Heart right ventricle (tissue), 16 donors: Measurements from ENCODE around the gene CDIPT. TPM values are rescaled to one million over a fixed set of nuclear protein-coding genes. Genes with fewer than 3 reads are reported as not detected.
A peak's percentile ranks its signal among the peaks of the same experiment; 100 is the strongest.

Experiments used
- ATAC-seq, 8 donors: fragments of 200-7000 bp; cut with Tn5 transposase; one replicate each; pipeline ENCODE4 v1.9.1; 2020; ENCODE audit warnings: mild to moderate bottlenecking in 8 of 8, moderate library complexity in 8 of 8, moderate number of reproducible peaks in 1 of 8
- DNase-seq, 2 donors: peaks; one replicate each; pipeline ENCODE4 v3.0.0-alpha.2; 2020
- H3K27ac ChIP-seq, 10 donors: fragments of 200-600 bp; sonication (generic) in 2 of 10; one replicate each; pipeline versions ENCODE4 v1.5.0 to v1.8.0; 2020 to 2022; ENCODE audit warnings: mild to moderate bottlenecking in 3 of 10
- H3K27me3 ChIP-seq, 7 donors: fragments of 200-600 bp; one replicate each; pipeline ENCODE4 v1.8.0; 2021 to 2022; ENCODE audit warnings: mild to moderate bottlenecking in 2 of 7
- H3K36me3 ChIP-seq, 9 donors: fragments of 200-600 bp; sonication (generic) in 1 of 9; one replicate each; pipeline versions ENCODE4 v1.5.0 to v1.8.0; 2020 to 2022; ENCODE audit warnings: mild to moderate bottlenecking in 2 of 9
- H3K4me1 ChIP-seq, 9 donors: fragments of 200-600 bp; sonication (generic) in 1 of 9; one replicate each; pipeline versions ENCODE4 v1.5.0 to v1.8.0; 2020 to 2022; ENCODE audit warnings: mild to moderate bottlenecking in 4 of 9
- H3K4me3 ChIP-seq, 10 donors: fragments of 200-600 bp; sonication (generic) in 2 of 10; one replicate each; pipeline versions ENCODE4 v1.5.0 to v1.8.0; 2020 to 2022; ENCODE audit warnings: mild to moderate bottlenecking in 7 of 10, moderate library complexity in 2 of 10
- H3K9me3 ChIP-seq, 11 donors: fragments of 200-600 bp in 10 of 11; sonication (generic) in 2 of 11; one replicate each; pipeline versions ENCODE4 v1.5.0 to v1.8.0; 2013 to 2022; ENCODE audit warnings: mild to moderate bottlenecking in 2 of 11, control low read depth in 1 of 11, moderate library complexity in 1 of 11
- WGBS, 2 donors: extraction: QIAGEN DNeasy Blood & Tissue Kit; methylation state at CpG; one replicate each; pipeline ENCODE4 v1.1.7; 2013; ENCODE audit warnings: inconsistent platforms in 1 of 2; 5-methylcytosine and 5-hydroxymethylcytosine counted together
- intact Hi-C, 10 donors: fragments of 100-400 bp; cut with DNase I; formaldehyde crosslinking; loops; one replicate each; pipeline versions ENCODE4 v1.11.1 to v1.14.2; 2022
- polyA plus RNA-seq, 2 donors: library from polyadenylated mRNA; stranded (reverse); fragments of 200-250 nt; gene quantifications; one replicate each; pipeline ENCODE4 v1.2.3, GENCODE V29; 2013
- total RNA-seq, 10 donors: library from RNA; stranded (reverse); fragmentation: NEBNext Ultra II Directional in 3 of 10; extraction: Animal tissue kit (Norgen Biotek cat#: 25700) in 3 of 10; gene quantifications; one replicate each; pipeline versions ENCODE4 v1.2.1 to v1.2.4, GENCODE V29; 2021 to 2023
- TF ChIP-seq, protein P1 (sequence below), 9 donors: fragments of 200-600 bp; sonication (generic) in 2 of 9; IDR thresholded peaks; one replicate each; pipeline versions ENCODE4 v1.5.0 to v1.8.0; 2021 to 2022; ENCODE audit warnings: antibody characterized with exemption in 9 of 9, mild to moderate bottlenecking in 5 of 9, moderate library complexity in 1 of 9
- donor health status: Arrhythmogenic right ventricular cardiomyopathy.
- donor health status: ischemic (EF 13 %, LVEDD 7.1; RV severe dilation, severe dysfunction).
- donor health status: healthy with polysubstance abuse.
- donor health status: DM: no; HTN: yes; CAD: no.
- donor health status: DM: no; HTN: no; CAD: no.
- donor health status: ischemic (EF 25% LVEDD 6.9; RV normal size, moderate dysfunction).
- donor health status: ischemic (EF 25% LVEDD 5.7; RV mildly dilated, moderate dysfunction).
- donor health status: healthy.
- donor health status: DM: yes; HTN: yes; CAD: no.
- donor health status: Ischemic cardiomyopathy.
- donor health status: ischemic (EF 35%, LVEDD 5.7; RV mildly dilated, moderate dysfunction).
- donor health status: nonischemic (EF 11% LVEDD 7.7; RV severe dilation, severe dysfunction).
- donor health status: DM: yes; HTN: yes; CAD: no.
- donor health status: PGD.
- donor health status: ischemic (EF 29% LVEDD 5.4; RV normal size, mild dysfunction).
- donor health status: nonischemic (EF 23%, LVEDD 6.1; RV moderate dilation, normal function).

The CDIPT gene
- total and polyA plus RNA-seq, 12 donors, result 55.1 to 99.6 (median 72.7) TPM

DNA sequence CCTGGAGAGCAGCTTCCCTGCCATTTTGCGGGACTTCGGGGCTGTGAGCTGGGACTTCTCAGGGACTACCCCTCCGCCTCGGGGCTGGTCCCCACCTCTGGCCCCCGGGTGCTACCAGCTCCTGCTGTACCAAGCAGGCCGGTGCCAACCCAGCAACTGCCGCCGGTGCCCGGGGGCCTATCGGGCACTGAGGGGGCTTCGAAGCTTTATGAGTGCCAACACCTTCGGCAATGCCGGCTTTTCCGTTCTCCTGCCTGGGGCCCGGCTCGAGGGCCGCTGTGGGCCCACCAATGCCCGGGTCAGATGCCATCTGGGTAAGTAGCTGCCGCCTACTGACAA lies 38.5 kb upstream of the CDIPT start:
- H3K27ac ChIP-seq, result no peak overlapping the region
- TF ChIP-seq, protein P1, sequence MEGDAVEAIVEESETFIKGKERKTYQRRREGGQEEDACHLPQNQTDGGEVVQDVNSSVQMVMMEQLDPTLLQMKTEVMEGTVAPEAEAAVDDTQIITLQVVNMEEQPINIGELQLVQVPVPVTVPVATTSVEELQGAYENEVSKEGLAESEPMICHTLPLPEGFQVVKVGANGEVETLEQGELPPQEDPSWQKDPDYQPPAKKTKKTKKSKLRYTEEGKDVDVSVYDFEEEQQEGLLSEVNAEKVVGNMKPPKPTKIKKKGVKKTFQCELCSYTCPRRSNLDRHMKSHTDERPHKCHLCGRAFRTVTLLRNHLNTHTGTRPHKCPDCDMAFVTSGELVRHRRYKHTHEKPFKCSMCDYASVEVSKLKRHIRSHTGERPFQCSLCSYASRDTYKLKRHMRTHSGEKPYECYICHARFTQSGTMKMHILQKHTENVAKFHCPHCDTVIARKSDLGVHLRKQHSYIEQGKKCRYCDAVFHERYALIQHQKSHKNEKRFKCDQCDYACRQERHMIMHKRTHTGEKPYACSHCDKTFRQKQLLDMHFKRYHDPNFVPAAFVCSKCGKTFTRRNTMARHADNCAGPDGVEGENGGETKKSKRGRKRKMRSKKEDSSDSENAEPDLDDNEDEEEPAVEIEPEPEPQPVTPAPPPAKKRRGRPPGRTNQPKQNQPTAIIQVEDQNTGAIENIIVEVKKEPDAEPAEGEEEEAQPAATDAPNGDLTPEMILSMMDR (IDR thresholded peaks at IDR 0.05), result no peak
- DNase-seq, result no peak
- intact Hi-C loops, result no loop called here
- H3K9me3 ChIP-seq, result no peaks in the 10 kb centered on the region
- peak overlapping the region in 1 of 10 donors; percentile 76 for H3K4me3 ChIP-seq
- H3K4me1 ChIP-seq, result peaks cover 0 to 25% (median 13%) of the 10 kb centered on the region in 9 donors
- peaks cover 6 to 52% (median 39%) of the 10 kb centered on the region in 7 donors for H3K27me3 ChIP-seq
- H3K36me3 ChIP-seq, result peaks cover 0 to 4% (median 0%) of the 10 kb centered on the region in 9 donors
- ATAC-seq, result no peak
- WGBS, 2 donors, result 86 to 88% methylated on average over 19 of the region's 19 CpGs

DNA sequence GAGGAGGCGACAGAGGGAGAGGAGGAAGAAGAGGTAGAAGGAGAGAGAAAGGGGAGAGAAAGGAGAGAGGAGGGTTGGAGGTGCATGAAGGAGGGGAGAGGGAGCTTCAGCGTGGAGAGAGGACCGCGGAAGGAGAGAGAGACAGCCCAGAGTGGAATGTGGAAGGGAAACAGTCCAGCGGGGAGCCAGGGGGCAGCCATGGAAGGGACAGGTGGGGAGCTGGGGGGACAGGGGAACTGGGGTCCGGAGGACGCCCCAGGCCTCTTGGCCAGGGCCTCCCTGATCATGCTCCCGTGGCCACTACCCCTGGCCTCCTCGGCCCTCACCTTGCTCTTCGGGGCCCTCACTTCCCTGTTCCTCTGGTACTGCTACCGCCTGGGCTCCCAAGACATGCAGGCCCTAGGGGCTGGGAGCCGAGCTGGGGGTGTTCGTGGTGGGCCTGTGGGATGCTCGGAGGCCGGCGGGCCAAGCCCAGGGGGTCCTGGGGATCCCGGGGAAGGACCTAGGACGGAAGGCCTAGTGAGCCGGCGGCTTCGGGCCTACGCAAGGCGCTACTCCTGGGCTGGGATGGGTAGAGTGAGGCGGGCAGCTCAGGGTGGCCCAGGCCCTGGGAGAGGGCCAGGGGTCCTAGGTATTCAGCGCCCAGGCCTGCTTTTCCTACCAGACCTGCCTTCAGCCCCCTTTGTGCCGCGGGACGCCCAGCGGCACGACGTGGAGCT lies 38.0 kb upstream of the CDIPT start:
- TF ChIP-seq, protein P1 (IDR thresholded peaks at IDR 0.05), result no peak
- 47 to 48% methylated on average over 31 of the region's 31 CpGs for WGBS, 2 donors

DNA sequence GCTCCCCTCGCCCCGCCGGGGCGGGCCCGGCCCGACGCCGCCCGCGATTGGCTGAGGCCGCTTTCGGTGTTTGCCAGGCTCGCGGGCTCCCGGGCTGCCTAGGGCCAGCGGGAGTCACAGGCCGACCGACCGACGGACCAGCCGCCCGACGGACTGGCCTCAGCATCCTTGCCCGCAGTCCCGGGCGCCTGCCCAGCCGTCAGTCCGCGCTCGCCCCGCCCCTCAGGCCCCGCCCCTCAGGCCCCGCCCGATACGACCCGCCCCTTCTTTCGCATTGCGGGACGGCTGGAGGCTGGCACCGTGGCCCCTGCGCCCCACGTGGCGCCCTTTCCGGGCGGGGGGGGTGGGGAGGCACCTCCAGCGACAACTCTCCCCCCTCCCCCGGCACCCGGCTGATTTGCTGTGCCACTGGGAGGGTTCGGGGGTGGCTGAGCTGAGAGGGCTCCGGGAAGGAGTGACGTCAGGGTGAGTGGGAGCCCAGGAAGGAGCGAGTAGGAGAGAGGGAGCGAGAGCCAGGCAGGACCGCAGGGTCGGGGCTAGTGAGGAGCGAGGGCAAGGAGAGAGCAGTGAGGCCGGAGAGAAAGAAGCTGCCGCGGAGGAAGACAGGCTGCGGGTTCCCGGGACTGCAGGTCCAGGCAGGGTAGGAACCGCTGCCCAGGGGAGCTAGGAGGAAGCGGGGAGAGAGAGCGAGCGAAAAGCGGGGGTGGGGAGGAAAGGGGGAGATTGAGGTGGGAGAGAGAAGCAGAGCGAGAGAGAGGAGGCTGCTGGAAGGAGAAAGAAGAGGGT lies 37.3 kb upstream of the CDIPT start, which contains the start of gene ASPHD1:
Gene ASPHD1, plus strand, starts transcription at position 387 of the 786 bp plus-strand sequence. CDS start 484 bp downstream, outside the sequence.
- intact Hi-C loops, result no loop called here
- DNase-seq (peak in 1 of 2 donors; percentile 46), ATAC-seq (peak; percentile 79 to 90 (median 86))
- no peaks in the 10 kb centered on the region for H3K9me3 ChIP-seq
- peak within 1 kb of the TSS in 4 of 10 donors; percentile 2 to 37 (median 31) for H3K27ac ChIP-seq
- H3K36me3 ChIP-seq, result no peaks in the 10 kb centered on the region
- TF ChIP-seq, protein P1 (IDR thresholded peaks at IDR 0.05), result no peak
- peak within 1 kb of the TSS; percentile 33 to 76 (median 62) for H3K4me3 ChIP-seq
- WGBS, 2 donors, result 0 to 1% methylated on average over 57 to 67 of the region's 67 CpGs
- H3K27me3 ChIP-seq, result peaks cover 6 to 64% (median 41%) of the 10 kb centered on the region in 7 donors
- peaks cover 0 to 25% (median 13%) of the 10 kb centered on the region in 9 donors for H3K4me1 ChIP-seq

More for the DNA sequence above, 38.0 kb upstream of the CDIPT start:
- Histone ChIP-seq H3K4me3 (peak overlapping the region in 9 of 10 donors; percentile 41 to 76 (median 66)), H3K36me3 (no peaks in the 10 kb centered on the region), H3K4me1 (peaks cover 0 to 25% (median 13%) of the 10 kb centered on the region in 9 donors), H3K27me3 (peaks cover 6 to 57% (median 41%) of the 10 kb centered on the region in 7 donors), H3K9me3 (no peaks in the 10 kb centered on the region), H3K27ac (no peak overlapping the region)
- intact Hi-C loops, result no loop called here
- ATAC-seq (no peak), DNase-seq (no peak)

DNA sequence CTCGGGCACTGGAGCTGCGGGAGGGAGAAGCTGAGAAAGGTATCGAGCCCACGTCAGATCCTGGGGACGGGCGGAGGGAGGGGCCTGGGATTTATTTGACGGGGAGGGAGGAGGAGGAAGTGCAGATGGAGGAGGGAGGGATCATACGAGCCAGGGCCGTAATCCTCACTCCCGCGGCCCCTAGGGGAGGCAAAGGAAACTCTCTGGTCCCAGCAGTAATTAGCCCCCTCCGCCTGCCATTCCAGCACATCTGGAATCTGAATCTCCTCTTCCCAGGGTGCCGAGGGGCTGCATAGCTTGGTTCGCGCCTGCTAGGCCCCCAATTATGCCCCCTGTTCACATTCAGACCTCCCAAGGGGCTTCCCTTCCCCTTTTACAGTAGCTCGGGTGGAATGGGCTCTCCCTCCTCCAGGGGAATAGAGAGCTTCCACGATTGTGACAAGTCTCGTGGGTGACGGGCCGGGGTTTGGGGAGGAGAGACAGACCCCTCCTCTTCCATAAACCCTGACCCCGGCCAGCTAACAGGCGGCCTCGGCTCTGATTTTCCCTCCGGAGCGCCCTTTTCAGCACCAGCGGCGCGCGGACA lies 36.6 kb upstream of the CDIPT start, which contains the start of gene SEZ6L2:
Gene SEZ6L2, minus strand, starts transcription at position 35 of the 586 bp plus-strand sequence. CDS start 531 bp downstream, outside the sequence.
- TF ChIP-seq, protein P1 (IDR thresholded peaks at IDR 0.05), result peak in 1 of 9 donors; percentile 12
- Histone ChIP-seq H3K4me3 (peak within 1 kb of the TSS; percentile 33 to 76 (median 62)), H3K27me3 (peaks cover 6 to 64% (median 41%) of the 10 kb centered on the region in 7 donors), H3K9me3 (no peaks in the 10 kb centered on the region), H3K36me3 (no peaks in the 10 kb centered on the region), H3K4me1 (peaks cover 0 to 25% (median 13%) of the 10 kb centered on the region in 9 donors), H3K27ac (peak within 1 kb of the TSS in 4 of 10 donors; percentile 2 to 37 (median 31))
- ATAC-seq (peak; percentile 14 to 79 (median 50)), DNase-seq (peak; percentile 70 to 81)
- intact Hi-C loops, result no loop called here
- 1% methylated on average over 29 of the region's 29 CpGs for WGBS, 2 donors
